WTC11 (cell line): ENCODE results near the gene CPNE6. TPM values are rescaled to one million over a fixed set of nuclear protein-coding genes. Genes with fewer than 3 reads are reported as not detected.

Experiments used
- ATAC-seq: fragments of 200-7000 bp; cut with Tn5 transposase; 2 replicates; pipeline ENCODE4 v1.10.0; 2021; ENCODE audit warnings: mild to moderate bottlenecking, moderate library complexity
- CTCF ChIA-PET: fragments of 300-600 bp; sonication (Branson Sonifier 250); formaldehyde crosslinking; loops from one replicate; lab custom pipeline; 2021; ENCODE audit warnings: antibody characterized with exemption; lab: Charles Lee
- POLR2A ChIA-PET: fragments of 350-600 bp; sonication (Branson Sonifier 250); formaldehyde crosslinking; loops from one replicate; lab custom pipeline; 2021; ENCODE audit warnings: antibody characterized with exemption; lab: Charles Lee
- DNase-seq: peaks from one replicate; pipeline ENCODE4 v3.0.0; 2021; ENCODE audit warnings: low spot score
- H3K27ac Mint-ChIP-seq: 2 replicates; pipeline ENCODE4 v1.8.0; 2021; ENCODE audit warnings: mixed read lengths
- H3K27me3 Mint-ChIP-seq: 2 replicates; pipeline ENCODE4 v1.8.0; 2021; ENCODE audit warnings: low read depth, mild to moderate bottlenecking, moderate library complexity, mixed read lengths
- H3K36me3 Mint-ChIP-seq: 2 replicates; pipeline ENCODE4 v1.8.0; 2021; ENCODE audit warnings: mixed read lengths
- H3K4me1 Mint-ChIP-seq: 2 replicates; pipeline ENCODE4 v1.8.0; 2022; ENCODE audit warnings: mixed read lengths
- H3K4me3 Mint-ChIP-seq: 2 replicates; pipeline ENCODE4 v1.8.0; 2021; ENCODE audit warnings: mild to moderate bottlenecking, moderate library complexity, mixed read lengths
- H3K9me3 Mint-ChIP-seq: 2 replicates; pipeline ENCODE4 v1.8.0; 2021; ENCODE audit warnings: mixed read lengths
- CREB1 ChIP-seq: sonication (generic); formaldehyde crosslinking; IDR thresholded peaks from 2 replicates; pipeline ENCODE4 v1.8.0; 2023; ENCODE audit warnings: mild to moderate bottlenecking, missing genetic modification reagents
- ESRRA ChIP-seq: sonication (generic); formaldehyde crosslinking; IDR thresholded peaks from 2 replicates; pipeline ENCODE4 v1.8.1; 2022; ENCODE audit warnings: mild to moderate bottlenecking, missing genetic modification reagents, borderline replicate concordance
- FOXK1 ChIP-seq: sonication (generic); formaldehyde crosslinking; IDR thresholded peaks from 2 replicates; pipeline ENCODE4 v1.8.0; 2022; ENCODE audit warnings: mild to moderate bottlenecking, moderate library complexity, missing genetic modification reagents
- NFATC4 ChIP-seq: fragments of 250-450 bp; sonication (Bioruptor Pico); IDR thresholded peaks from 2 replicates; pipeline ENCODE4 v1.9.0; 2021; ENCODE audit warnings: mild to moderate bottlenecking
- RORB ChIP-seq: fragments of 250-450 bp; sonication (Bioruptor Pico); IDR thresholded peaks from 2 replicates; pipeline ENCODE4 v1.9.0; 2021; ENCODE audit warnings: mild to moderate bottlenecking
- TEAD1 ChIP-seq: sonication (generic); formaldehyde crosslinking; IDR thresholded peaks from 2 replicates; pipeline ENCODE4 v1.8.0; 2022; ENCODE audit warnings: mild to moderate bottlenecking, missing genetic modification reagents
- ZNF263 ChIP-seq: sonication (generic); formaldehyde crosslinking; IDR thresholded peaks from 2 replicates; pipeline ENCODE4 v1.8.1; 2022; ENCODE audit warnings: low read depth, mild to moderate bottlenecking, moderate library complexity, missing genetic modification reagents
- total RNA-seq: library from RNA; stranded (reverse); gene quantifications from 3 replicates; pipeline ENCODE4 v1.2.3, GENCODE V29; 2021
- TF ChIP-seq, protein P1 (sequence below): sonication (generic); formaldehyde crosslinking; IDR thresholded peaks from 2 replicates; pipeline ENCODE4 v1.8.1; 2023; ENCODE audit warnings: mild to moderate bottlenecking, missing genetic modification reagents, moderate library complexity
- TF ChIP-seq, protein P2 (sequence below): sonication (generic); formaldehyde crosslinking; IDR thresholded peaks from 2 replicates; pipeline ENCODE4 v1.8.1; 2022; ENCODE audit warnings: mild to moderate bottlenecking, moderate library complexity, missing genetic modification reagents
- TF ChIP-seq, protein P3 (sequence below): sonication (generic); formaldehyde crosslinking; IDR thresholded peaks from 2 replicates; pipeline ENCODE4 v1.8.1; 2023; ENCODE audit warnings: mild to moderate bottlenecking, missing genetic modification reagents
- TF ChIP-seq, protein P4 (sequence below): fragments of 250-450 bp; sonication (Bioruptor Pico); IDR thresholded peaks from 2 replicates; pipeline ENCODE4 v1.8.0; 2021; ENCODE audit warnings: mild to moderate bottlenecking
- TF ChIP-seq, protein P5 (sequence below): sonication (generic); formaldehyde crosslinking; IDR thresholded peaks from 2 replicates; pipeline ENCODE4 v1.8.0; 2022; ENCODE audit warnings: mild to moderate bottlenecking, missing genetic modification reagents
- TF ChIP-seq, protein P6 (sequence below): fragments of 250-450 bp; sonication (Bioruptor Pico); IDR thresholded peaks from 2 replicates; pipeline ENCODE4 v1.9.0; 2021; ENCODE audit warnings: mild to moderate bottlenecking
- TF ChIP-seq, protein P7 (sequence below): fragments of 250-450 bp; sonication (Bioruptor Pico); IDR thresholded peaks from 2 replicates; pipeline ENCODE4 v1.9.0; 2021; ENCODE audit warnings: mild to moderate bottlenecking, borderline replicate concordance

The CPNE6 gene
- total RNA-seq, 1 experiment from 2014 or later, result not detected

DNA sequence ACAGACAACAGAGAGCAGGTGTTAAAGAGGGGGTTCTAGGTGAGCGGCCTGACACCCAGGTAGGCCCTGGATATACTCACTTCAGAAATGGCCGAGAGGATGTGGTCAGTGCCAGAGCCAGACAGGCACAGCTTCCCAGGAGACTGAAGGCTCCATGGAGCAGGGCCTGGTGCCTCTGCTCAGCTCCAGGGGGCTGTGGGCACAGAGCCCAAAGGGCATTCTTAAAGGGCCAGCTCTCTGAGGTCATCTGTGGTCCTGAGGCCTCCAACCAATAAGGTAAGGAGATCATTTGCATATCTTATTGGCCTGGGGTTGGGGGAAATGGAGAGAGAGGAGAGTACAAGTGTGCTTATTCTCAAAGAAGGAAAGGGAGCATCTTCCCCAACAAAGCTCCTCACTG is 13.1 kb downstream of the CPNE6 start:
- no peak overlapping the region for H3K27ac Mint-ChIP-seq
- no peak for ATAC-seq
- CTCF ChIA-PET, result interaction anchor here (1.2 to 2.7 kb wide), 3 partner anchors 24 to 77 kb away, joined by 3 to 17 read pairs (median 7); partner anchors contain the start of gene IRF9
- H3K4me1 Mint-ChIP-seq, result peaks cover 21% of the 10 kb centered on the region
- peaks cover 26% of the 10 kb centered on the region for H3K27me3 Mint-ChIP-seq
- TF ChIP-seq ESRRA (CRISPR knock-in tag), result no peak
- no peak for TF ChIP-seq CREB1
- TF ChIP-seq, protein P1, sequence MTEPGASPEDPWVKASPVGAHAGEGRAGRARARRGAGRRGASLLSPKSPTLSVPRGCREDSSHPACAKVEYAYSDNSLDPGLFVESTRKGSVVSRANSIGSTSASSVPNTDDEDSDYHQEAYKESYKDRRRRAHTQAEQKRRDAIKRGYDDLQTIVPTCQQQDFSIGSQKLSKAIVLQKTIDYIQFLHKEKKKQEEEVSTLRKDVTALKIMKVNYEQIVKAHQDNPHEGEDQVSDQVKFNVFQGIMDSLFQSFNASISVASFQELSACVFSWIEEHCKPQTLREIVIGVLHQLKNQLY (CRISPR knock-in tag), result no peak
- TF ChIP-seq, protein P2, sequence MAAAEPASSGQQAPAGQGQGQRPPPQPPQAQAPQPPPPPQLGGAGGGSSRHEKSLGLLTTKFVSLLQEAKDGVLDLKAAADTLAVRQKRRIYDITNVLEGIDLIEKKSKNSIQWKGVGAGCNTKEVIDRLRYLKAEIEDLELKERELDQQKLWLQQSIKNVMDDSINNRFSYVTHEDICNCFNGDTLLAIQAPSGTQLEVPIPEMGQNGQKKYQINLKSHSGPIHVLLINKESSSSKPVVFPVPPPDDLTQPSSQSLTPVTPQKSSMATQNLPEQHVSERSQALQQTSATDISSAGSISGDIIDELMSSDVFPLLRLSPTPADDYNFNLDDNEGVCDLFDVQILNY, result no peak
- TF ChIP-seq, protein P3, sequence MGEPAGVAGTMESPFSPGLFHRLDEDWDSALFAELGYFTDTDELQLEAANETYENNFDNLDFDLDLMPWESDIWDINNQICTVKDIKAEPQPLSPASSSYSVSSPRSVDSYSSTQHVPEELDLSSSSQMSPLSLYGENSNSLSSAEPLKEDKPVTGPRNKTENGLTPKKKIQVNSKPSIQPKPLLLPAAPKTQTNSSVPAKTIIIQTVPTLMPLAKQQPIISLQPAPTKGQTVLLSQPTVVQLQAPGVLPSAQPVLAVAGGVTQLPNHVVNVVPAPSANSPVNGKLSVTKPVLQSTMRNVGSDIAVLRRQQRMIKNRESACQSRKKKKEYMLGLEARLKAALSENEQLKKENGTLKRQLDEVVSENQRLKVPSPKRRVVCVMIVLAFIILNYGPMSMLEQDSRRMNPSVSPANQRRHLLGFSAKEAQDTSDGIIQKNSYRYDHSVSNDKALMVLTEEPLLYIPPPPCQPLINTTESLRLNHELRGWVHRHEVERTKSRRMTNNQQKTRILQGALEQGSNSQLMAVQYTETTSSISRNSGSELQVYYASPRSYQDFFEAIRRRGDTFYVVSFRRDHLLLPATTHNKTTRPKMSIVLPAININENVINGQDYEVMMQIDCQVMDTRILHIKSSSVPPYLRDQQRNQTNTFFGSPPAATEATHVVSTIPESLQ (CRISPR knock-in tag), result no peak
- no peak for TF ChIP-seq RORB (CRISPR knock-in tag)
- no peak for TF ChIP-seq NFATC4 (CRISPR knock-in tag)
- TF ChIP-seq ZNF263 (CRISPR knock-in tag), result no peak
- TF ChIP-seq TEAD1 (CRISPR knock-in tag), result no peak
- TF ChIP-seq, protein P4, sequence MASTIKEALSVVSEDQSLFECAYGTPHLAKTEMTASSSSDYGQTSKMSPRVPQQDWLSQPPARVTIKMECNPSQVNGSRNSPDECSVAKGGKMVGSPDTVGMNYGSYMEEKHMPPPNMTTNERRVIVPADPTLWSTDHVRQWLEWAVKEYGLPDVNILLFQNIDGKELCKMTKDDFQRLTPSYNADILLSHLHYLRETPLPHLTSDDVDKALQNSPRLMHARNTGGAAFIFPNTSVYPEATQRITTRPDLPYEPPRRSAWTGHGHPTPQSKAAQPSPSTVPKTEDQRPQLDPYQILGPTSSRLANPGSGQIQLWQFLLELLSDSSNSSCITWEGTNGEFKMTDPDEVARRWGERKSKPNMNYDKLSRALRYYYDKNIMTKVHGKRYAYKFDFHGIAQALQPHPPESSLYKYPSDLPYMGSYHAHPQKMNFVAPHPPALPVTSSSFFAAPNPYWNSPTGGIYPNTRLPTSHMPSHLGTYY (CRISPR knock-in tag), result no peak
- TF ChIP-seq, protein P5, sequence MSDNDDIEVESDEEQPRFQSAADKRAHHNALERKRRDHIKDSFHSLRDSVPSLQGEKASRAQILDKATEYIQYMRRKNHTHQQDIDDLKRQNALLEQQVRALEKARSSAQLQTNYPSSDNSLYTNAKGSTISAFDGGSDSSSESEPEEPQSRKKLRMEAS (CRISPR knock-in tag), result no peak
- TF ChIP-seq, protein P6, sequence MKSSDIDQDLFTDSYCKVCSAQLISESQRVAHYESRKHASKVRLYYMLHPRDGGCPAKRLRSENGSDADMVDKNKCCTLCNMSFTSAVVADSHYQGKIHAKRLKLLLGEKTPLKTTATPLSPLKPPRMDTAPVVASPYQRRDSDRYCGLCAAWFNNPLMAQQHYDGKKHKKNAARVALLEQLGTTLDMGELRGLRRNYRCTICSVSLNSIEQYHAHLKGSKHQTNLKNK (CRISPR knock-in tag), result no peak
- H3K4me3 Mint-ChIP-seq, result no peak overlapping the region
- POLR2A ChIA-PET, result no interaction called here
- no peaks in the 10 kb centered on the region for H3K9me3 Mint-ChIP-seq
- no peaks in the 10 kb centered on the region for H3K36me3 Mint-ChIP-seq
- no peak for DNase-seq

DNA sequence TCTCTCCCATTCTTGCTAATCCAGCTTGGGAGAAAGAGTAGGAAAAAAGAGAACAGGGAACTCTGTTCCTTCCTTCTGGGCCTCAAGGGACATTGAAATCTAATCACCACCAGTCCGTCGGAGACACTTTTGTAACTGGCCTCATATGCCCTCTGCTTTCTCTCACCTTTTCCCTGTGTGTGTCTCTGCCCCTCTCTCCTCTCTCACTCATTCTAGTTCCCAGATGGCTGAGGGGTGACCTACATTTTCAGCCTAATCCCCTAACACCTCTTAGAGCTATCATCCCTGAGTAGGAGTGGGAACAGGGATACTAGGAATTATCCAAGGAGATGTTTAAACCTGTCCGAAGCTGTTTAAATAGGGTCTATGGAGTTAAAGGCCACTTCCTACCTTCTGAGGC is 13.9 kb downstream of the CPNE6 start:
- Mint-ChIP-seq H3K4me3 (no peak overlapping the region), H3K27me3 (peaks cover 25% of the 10 kb centered on the region), H3K27ac (no peak overlapping the region), H3K9me3 (no peaks in the 10 kb centered on the region), H3K4me1 (peaks cover 19% of the 10 kb centered on the region), H3K36me3 (no peaks in the 10 kb centered on the region)
- no peak for DNase-seq
- ChIA-PET POLR2A (interaction anchor here (0.6 kb wide), 1 partner anchor 9 kb away, joined by 3 read pairs; the partner anchor contains the start of gene PCK2), CTCF (interaction anchor here (1.2 to 2.7 kb wide), 3 partner anchors 24 to 76 kb away, joined by 3 to 17 read pairs (median 7); partner anchors contain the start of gene IRF9)
- no peak for ATAC-seq
- no peak for TF ChIP-seq FOXK1
- TF ChIP-seq, protein P7, sequence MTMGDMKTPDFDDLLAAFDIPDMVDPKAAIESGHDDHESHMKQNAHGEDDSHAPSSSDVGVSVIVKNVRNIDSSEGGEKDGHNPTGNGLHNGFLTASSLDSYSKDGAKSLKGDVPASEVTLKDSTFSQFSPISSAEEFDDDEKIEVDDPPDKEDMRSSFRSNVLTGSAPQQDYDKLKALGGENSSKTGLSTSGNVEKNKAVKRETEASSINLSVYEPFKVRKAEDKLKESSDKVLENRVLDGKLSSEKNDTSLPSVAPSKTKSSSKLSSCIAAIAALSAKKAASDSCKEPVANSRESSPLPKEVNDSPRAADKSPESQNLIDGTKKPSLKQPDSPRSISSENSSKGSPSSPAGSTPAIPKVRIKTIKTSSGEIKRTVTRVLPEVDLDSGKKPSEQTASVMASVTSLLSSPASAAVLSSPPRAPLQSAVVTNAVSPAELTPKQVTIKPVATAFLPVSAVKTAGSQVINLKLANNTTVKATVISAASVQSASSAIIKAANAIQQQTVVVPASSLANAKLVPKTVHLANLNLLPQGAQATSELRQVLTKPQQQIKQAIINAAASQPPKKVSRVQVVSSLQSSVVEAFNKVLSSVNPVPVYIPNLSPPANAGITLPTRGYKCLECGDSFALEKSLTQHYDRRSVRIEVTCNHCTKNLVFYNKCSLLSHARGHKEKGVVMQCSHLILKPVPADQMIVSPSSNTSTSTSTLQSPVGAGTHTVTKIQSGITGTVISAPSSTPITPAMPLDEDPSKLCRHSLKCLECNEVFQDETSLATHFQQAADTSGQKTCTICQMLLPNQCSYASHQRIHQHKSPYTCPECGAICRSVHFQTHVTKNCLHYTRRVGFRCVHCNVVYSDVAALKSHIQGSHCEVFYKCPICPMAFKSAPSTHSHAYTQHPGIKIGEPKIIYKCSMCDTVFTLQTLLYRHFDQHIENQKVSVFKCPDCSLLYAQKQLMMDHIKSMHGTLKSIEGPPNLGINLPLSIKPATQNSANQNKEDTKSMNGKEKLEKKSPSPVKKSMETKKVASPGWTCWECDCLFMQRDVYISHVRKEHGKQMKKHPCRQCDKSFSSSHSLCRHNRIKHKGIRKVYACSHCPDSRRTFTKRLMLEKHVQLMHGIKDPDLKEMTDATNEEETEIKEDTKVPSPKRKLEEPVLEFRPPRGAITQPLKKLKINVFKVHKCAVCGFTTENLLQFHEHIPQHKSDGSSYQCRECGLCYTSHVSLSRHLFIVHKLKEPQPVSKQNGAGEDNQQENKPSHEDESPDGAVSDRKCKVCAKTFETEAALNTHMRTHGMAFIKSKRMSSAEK (CRISPR knock-in tag), result no peak
